SJSA1 (cell line): ENCODE data around the gene NANOS1. TPM values are rescaled to one million over a fixed set of nuclear protein-coding genes. Genes with fewer than 3 reads are reported as not detected.

Experiments
- total RNA-seq: library from RNA; depleted of rRNA; stranded (reverse); fragments of >200 nt; shearing (Covaris generic); gene quantifications from 2 replicates; pipeline ENCODE4 v1.2.3, GENCODE V29; 2014; rRNA removed

Gene NANOS1
- total RNA-seq, 1 experiment from 2014 or later: 0.71 TPM

Other genes starting within 250 kb of the NANOS1 start
- 86.0 and 89.5 TPM in 2 replicates for gene EIF3A, start 51.1 kb downstream of the NANOS1 start, total RNA-seq
- gene DENND10, start 74.4 kb downstream of the NANOS1 start, total RNA-seq: 40.6 and 48.4 TPM in 2 replicates
- 23.5 and 46.2 TPM in 2 replicates for gene SFXN4, start 136.0 kb downstream of the NANOS1 start, total RNA-seq
- 304 and 376 TPM in 2 replicates for gene PRDX3, start 149.1 kb downstream of the NANOS1 start, total RNA-seq
- 19.4 TPM in 2 replicates for gene GRK5, start 177.9 kb downstream of the NANOS1 start, total RNA-seq